A549 (cell line): Measurements from ENCODE around the gene HNRNPLL. TPM values are rescaled to one million over a fixed set of nuclear protein-coding genes. Genes with fewer than 3 reads are reported as not detected.

Source experiments
- ATAC-seq, 2 experiments: fragments of 200-7000 bp in 1 of 2; fragments of >200 bp in 1 of 2; cut with Nextera tagmentation in 1 of 2; cut with Tn5 transposase in 1 of 2; 3 replicates each; pipeline versions ENCODE4 v1.8.0 to v1.9.1; 2018 to 2020; ENCODE audit warnings: mild to moderate bottlenecking in 1 of 2, moderate library complexity in 1 of 2
- CTCF ChIA-PET: fragments of 300-600 bp; sonication (Branson Sonifier 250); formaldehyde crosslinking; extraction: SDS; loops from one replicate; lab custom pipeline; 2021; ENCODE audit warnings: antibody characterized with exemption, inconsistent platforms; lab: Yijun Ruan, JAX
- POLR2A ChIA-PET: fragments of 350-600 bp; formaldehyde crosslinking; extraction: SDS; loops from one replicate; lab custom pipeline; 2021; ENCODE audit warnings: antibody characterized with exemption, inconsistent platforms; lab: Yijun Ruan, JAX
- DNase-seq, 2 experiments: peaks; one replicate each; pipeline versions ENCODE4 v3.0.0 to v3.0.0-alpha.2; 2011 to 2016; ENCODE audit warnings: low read depth in 1 of 2, low spot score in 1 of 2
- FAIRE-seq: peaks from 2 replicates; lab custom pipeline; 2011; peaks lifted over from hg19 to GRCh38; lab: Jason Lieb, UNC
- H3K27ac ChIP-seq, 2 experiments: fragments of >200 bp; sonication (Bioruptor Twin); formaldehyde crosslinking; 3 replicates each; pipeline ENCODE4 v1.5.1; 2016 to 2017
- H3K4me1 ChIP-seq: fragments of >200 bp; sonication (Bioruptor Twin); formaldehyde crosslinking; 3 replicates; pipeline ENCODE4 v1.6.1; 2016
- H3K4me2 ChIP-seq: fragments of >200 bp; sonication (Bioruptor Twin); formaldehyde crosslinking; 3 replicates; pipeline ENCODE4 v1.6.1; 2016
- H3K4me3 ChIP-seq: fragments of >200 bp; sonication (Bioruptor Twin); formaldehyde crosslinking; 3 replicates; pipeline ENCODE4 v1.5.1; 2016
- H3K9me3 ChIP-seq: fragments of >200 bp; sonication (Bioruptor Twin); formaldehyde crosslinking; 3 replicates; pipeline ENCODE4 v1.6.1; 2016
- BHLHE40 ChIP-seq: IDR thresholded peaks from 2 replicates; pipeline ENCODE4 v1.6.1; 2012; ENCODE audit warnings: low read depth, low read length, inconsistent platforms
- CBX8 ChIP-seq: fragments of 200-600 bp; sonication (generic); IDR thresholded peaks from 2 replicates; pipeline ENCODE4 v1.6.1; 2016
- E2F6 ChIP-seq: IDR thresholded peaks from 2 replicates; pipeline ENCODE4 v1.6.1; 2012; ENCODE audit warnings: low read depth, borderline replicate concordance
- EHF ChIP-seq: fragments of 250-450 bp; sonication (Bioruptor Pico); IDR thresholded peaks from 2 replicates; pipeline ENCODE4 v1.5.0; 2020; ENCODE audit warnings: mild to moderate bottlenecking
- EHMT2 ChIP-seq: fragments of 200-600 bp; sonication (generic); IDR thresholded peaks from 2 replicates; pipeline ENCODE4 v1.6.1; 2016; ENCODE audit warnings: antibody characterized with exemption, low read depth, mild to moderate bottlenecking, moderate library complexity
- ESRRA ChIP-seq: fragments of 150-350 bp; IDR thresholded peaks from 2 replicates; pipeline ENCODE4 v1.6.1; 2014; ENCODE audit warnings: mild to moderate bottlenecking, low read length, borderline replicate concordance
- FOSB ChIP-seq: fragments of 250-450 bp; sonication (Bioruptor Pico); IDR thresholded peaks from 2 replicates; pipeline ENCODE4 v1.5.0; 2020; ENCODE audit warnings: mild to moderate bottlenecking, moderate library complexity
- HDAC2 ChIP-seq: fragments of 200-600 bp; sonication (generic); IDR thresholded peaks from 2 replicates; pipeline ENCODE4 v1.6.1; 2016
- HEYL ChIP-seq: fragments of 250-450 bp; sonication (Bioruptor Pico); IDR thresholded peaks from 2 replicates; pipeline ENCODE4 v1.8.0; 2021; ENCODE audit warnings: mild to moderate bottlenecking, moderate library complexity
- HOXA7 ChIP-seq: fragments of 250-450 bp; sonication (Bioruptor Pico); IDR thresholded peaks from 2 replicates; pipeline ENCODE4 v1.5.0; 2020; ENCODE audit warnings: mild to moderate bottlenecking, moderate library complexity
- HOXB5 ChIP-seq: fragments of 250-450 bp; sonication (Bioruptor Pico); IDR thresholded peaks from 2 replicates; pipeline ENCODE4 v1.5.0; 2020; ENCODE audit warnings: mild to moderate bottlenecking, moderate library complexity
- JUN ChIP-seq, 2 experiments: fragments of >200 bp; sonication (Bioruptor Twin); formaldehyde crosslinking; IDR thresholded peaks; 2 replicates in 1 of 2; 3 replicates in 1 of 2; pipeline ENCODE4 v1.6.1; 2016 to 2017
- KDM1A ChIP-seq: fragments of 200-600 bp; sonication (generic); IDR thresholded peaks from 2 replicates; pipeline ENCODE4 v1.6.1; 2016; ENCODE audit warnings: low read depth, mild to moderate bottlenecking
- MAZ ChIP-seq: fragments of 150-350 bp; IDR thresholded peaks from 2 replicates; pipeline ENCODE4 v1.6.1; 2014; ENCODE audit warnings: antibody characterized with exemption, low read depth, low read length, borderline replicate concordance
- MYC ChIP-seq: IDR thresholded peaks from 2 replicates; pipeline ENCODE4 v1.6.1; 2012; ENCODE audit warnings: mild to moderate bottlenecking, inconsistent platforms, low read length, improper control_type of control experiment, borderline replicate concordance
- POLR2A ChIP-seq: IDR thresholded peaks from 2 replicates; pipeline ENCODE4 v1.6.1; 2012; ENCODE audit warnings: mild to moderate bottlenecking, low read length
- POLR2AphosphoS2 ChIP-seq: conservative IDR thresholded peaks from 2 replicates; pipeline ENCODE4 v1.6.1; 2012; ENCODE audit warnings: low read length, improper control_type of control experiment, inconsistent platforms
- RAD21 ChIP-seq, 2 experiments: fragments of >200 bp in 1 of 2; sonication (Bioruptor Twin) in 1 of 2; formaldehyde crosslinking in 1 of 2; IDR thresholded peaks in 1 of 2; conservative IDR thresholded peaks in 1 of 2; 2 replicates in 1 of 2; 3 replicates in 1 of 2; pipeline ENCODE4 v1.6.1; 2012 to 2018; ENCODE audit warnings: inconsistent platforms in 1 of 2
- RCOR1 ChIP-seq: fragments of 150-350 bp; IDR thresholded peaks from 2 replicates; pipeline ENCODE4 v1.6.1; 2014; ENCODE audit warnings: antibody characterized with exemption, low read length, low read depth
- REST ChIP-seq: fragments of 200-600 bp; sonication (generic); IDR thresholded peaks from 2 replicates; pipeline ENCODE4 v1.6.1; 2016; ENCODE audit warnings: antibody characterized with exemption, mild to moderate bottlenecking, moderate library complexity
- RFX5 ChIP-seq: fragments of 450-650 bp; IDR thresholded peaks from 2 replicates; pipeline ENCODE4 v1.7.1; 2014; ENCODE audit warnings: antibody characterized with exemption, mild to moderate bottlenecking, moderate library complexity
- RNF2 ChIP-seq: fragments of 200-600 bp; sonication (generic); IDR thresholded peaks from 2 replicates; pipeline ENCODE4 v1.6.1; 2016; ENCODE audit warnings: low read depth, mild to moderate bottlenecking, antibody characterized with exemption, moderate library complexity, borderline replicate concordance
- SREBF2 ChIP-seq: fragments of 450-650 bp; IDR thresholded peaks from 2 replicates; pipeline ENCODE4 v1.6.1; 2014; ENCODE audit warnings: mild to moderate bottlenecking, moderate library complexity
- TP53 ChIP-seq: fragments of 250-450 bp; sonication (Bioruptor Pico); IDR thresholded peaks from 2 replicates; pipeline ENCODE4 v1.5.0; 2021; ENCODE audit warnings: mild to moderate bottlenecking, moderate library complexity
- ZC3H11A ChIP-seq: fragments of 450-650 bp; IDR thresholded peaks from 2 replicates; pipeline ENCODE4 v1.6.1; 2014; ENCODE audit warnings: antibody characterized with exemption, mild to moderate bottlenecking
- WGBS: methylation state at CpG from one replicate; pipeline ENCODE4 v1.1.6; 2017; ENCODE audit errors: missing lambda C conversion rate; 5-methylcytosine and 5-hydroxymethylcytosine counted together
- polyA plus RNA-seq, 4 experiments: library from polyadenylated mRNA; depleted of rRNA in 3 of 4; stranded (reverse); fragments of >200 nt; fragmentation: RNase III in 1 of 4; extraction: RNeasy Plus Mini Kit Qiagen cat#74134 plus additional on column Dnase treatment in 1 of 4; gene quantifications; 2 replicates in 3 of 4; 3 replicates in 1 of 4; pipeline ENCODE4 v1.2.3, GENCODE V29; 2011 to 2017

The HNRNPLL gene
- polyA plus RNA-seq, 2 of the 4 experiments (the other 2 are of a cell fraction) = 39.0 to 73.8 TPM

GRCh38 chr2:38580115-38580636 is 22.6 kb downstream of the HNRNPLL start (continued):
- TF ChIP-seq MYC = no peak

- no peak for TF ChIP-seq ZC3H11A
- no peak for TF ChIP-seq HOXB5 (CRISPR knock-in tag)
- no peak for TF ChIP-seq CBX8
- no peak for TF ChIP-seq RAD21 (conservative IDR thresholded peaks at IDR 0.05 in 1 of 2, IDR thresholded peaks at IDR 0.05 in 1 of 2)
- no peak for TF ChIP-seq KDM1A
- TF ChIP-seq EHF (CRISPR knock-in tag) = no peak
- no peak for TF ChIP-seq BHLHE40
- TF ChIP-seq TP53 (CRISPR knock-in tag) = no peak
- TF ChIP-seq POLR2A = no peak
- TF ChIP-seq SREBF2 = no peak
- no peak for TF ChIP-seq JUN (IDR thresholded peaks at IDR 0.05)
- TF ChIP-seq ESRRA = no peak
- TF ChIP-seq HOXA7 (CRISPR knock-in tag) = no peak
- no peak for TF ChIP-seq RCOR1
- no peak for TF ChIP-seq REST
- TF ChIP-seq RFX5 = no peak
- Histone ChIP-seq H3K4me1 (peaks cover 3% of the 10 kb centered on the region; the same call in 1 of the 3 replicates), H3K4me2 (no peak overlapping the region), H3K27ac (no peak overlapping the region), H3K9me3 (no peaks in the 10 kb centered on the region), H3K4me3 (no peak overlapping the region)
- FAIRE-seq (no peak), ATAC-seq (no peak), DNase-seq (no peak)
- CTCF ChIA-PET = interaction anchor here (1.2 to 21.2 kb wide), 5 partner anchors 21 to 263 kb away, joined by 3 to 423 read pairs (median 5); partner anchors contain the start of gene HNRNPLL
- POLR2A ChIA-PET = no interaction called here
- WGBS = 90% methylated on average over 5 of the region's 5 CpGs
Observed at GRCh38 chr2:38578832-38579231, 23.9 kb downstream of the HNRNPLL start.

- H3K4me3 ChIP-seq = no peak overlapping the region
- H3K9me3 ChIP-seq = no peaks in the 10 kb centered on the region
- ChIA-PET POLR2A (interaction anchor here (1.5 kb wide), 1 partner anchor 177 kb away, joined by 4 read pairs; the partner anchor contains the start of gene SRSF7), CTCF (interaction anchor here (0.6 to 21.2 kb wide), 7 partner anchors 18 to 696 kb away, joined by 3 to 423 read pairs (median 4); no protein-coding TSS in a partner anchor)
- no peak for FAIRE-seq
- no peak overlapping the region for H3K27ac ChIP-seq
- ATAC-seq = no peak; a peak in 1 of 6 replicates
- no peak for TF ChIP-seq MAZ
- no peak for TF ChIP-seq HDAC2
- no peak for TF ChIP-seq E2F6
- no peak for TF ChIP-seq POLR2A
- TF ChIP-seq HEYL (CRISPR knock-in tag) = no peak
- TF ChIP-seq FOSB (CRISPR knock-in tag) = no peak
- no peak for TF ChIP-seq RNF2
- no peak for TF ChIP-seq EHMT2
- no peak for TF ChIP-seq POLR2AphosphoS2
- TF ChIP-seq, all 56 proteins: peak for 0
- H3K4me1 ChIP-seq = no peaks in the 10 kb centered on the region
- H3K4me2 ChIP-seq = no peak overlapping the region
- no peak for DNase-seq
Observed at GRCh38 chr2:38574278-38574677, 28.4 kb downstream of the HNRNPLL start.
